WTC11 (cell line): Measurements from ENCODE around the gene PROX2. TPM values are rescaled to one million over a fixed set of nuclear protein-coding genes. Genes with fewer than 3 reads are reported as not detected.

Source experiments
- ATAC-seq: fragments of 200-7000 bp; cut with Tn5 transposase; 2 replicates; pipeline ENCODE4 v1.10.0; 2021; ENCODE audit warnings: mild to moderate bottlenecking, moderate library complexity
- CTCF ChIA-PET: fragments of 300-600 bp; sonication (Branson Sonifier 250); formaldehyde crosslinking; loops from one replicate; lab custom pipeline; 2021; ENCODE audit warnings: antibody characterized with exemption; lab: Charles Lee
- POLR2A ChIA-PET: fragments of 350-600 bp; sonication (Branson Sonifier 250); formaldehyde crosslinking; loops from one replicate; lab custom pipeline; 2021; ENCODE audit warnings: antibody characterized with exemption; lab: Charles Lee
- DNase-seq: peaks from one replicate; pipeline ENCODE4 v3.0.0; 2021; ENCODE audit warnings: low spot score
- H3K27ac Mint-ChIP-seq: 2 replicates; pipeline ENCODE4 v1.8.0; 2021; ENCODE audit warnings: mixed read lengths
- H3K27me3 Mint-ChIP-seq: 2 replicates; pipeline ENCODE4 v1.8.0; 2021; ENCODE audit warnings: low read depth, mild to moderate bottlenecking, moderate library complexity, mixed read lengths
- H3K36me3 Mint-ChIP-seq: 2 replicates; pipeline ENCODE4 v1.8.0; 2021; ENCODE audit warnings: mixed read lengths
- H3K4me1 Mint-ChIP-seq: 2 replicates; pipeline ENCODE4 v1.8.0; 2022; ENCODE audit warnings: mixed read lengths
- H3K4me3 Mint-ChIP-seq: 2 replicates; pipeline ENCODE4 v1.8.0; 2021; ENCODE audit warnings: mild to moderate bottlenecking, moderate library complexity, mixed read lengths
- H3K9me3 Mint-ChIP-seq: 2 replicates; pipeline ENCODE4 v1.8.0; 2021; ENCODE audit warnings: mixed read lengths
- CBFB ChIP-seq: sonication (generic); formaldehyde crosslinking; IDR thresholded peaks from 2 replicates; pipeline ENCODE4 v1.8.1; 2022; ENCODE audit warnings: mild to moderate bottlenecking, low read depth, missing genetic modification reagents
- CREM ChIP-seq: sonication (generic); formaldehyde crosslinking; IDR thresholded peaks from 2 replicates; pipeline ENCODE4 v1.8.1; 2022; ENCODE audit warnings: mild to moderate bottlenecking, missing genetic modification reagents, moderate library complexity
- FOXJ3 ChIP-seq: sonication (generic); formaldehyde crosslinking; IDR thresholded peaks from 2 replicates; pipeline ENCODE4 v1.9.0; 2021; ENCODE audit warnings: missing genetic modification reagents, mild to moderate bottlenecking, borderline replicate concordance
- FOXP1 ChIP-seq: sonication (generic); formaldehyde crosslinking; IDR thresholded peaks from 2 replicates; pipeline ENCODE4 v1.8.0; 2022; ENCODE audit warnings: missing genetic modification reagents, mild to moderate bottlenecking, moderate library complexity, borderline replicate concordance
- GTF2I ChIP-seq: fragments of 250-450 bp; sonication (Bioruptor Pico); conservative IDR thresholded peaks from 2 replicates; pipeline ENCODE4 v1.4.0; 2021; ENCODE audit warnings: mild to moderate bottlenecking
- HMGA2 ChIP-seq: fragments of 250-450 bp; sonication (Bioruptor Pico); IDR thresholded peaks from 2 replicates; pipeline ENCODE4 v1.4.0; 2021; ENCODE audit warnings: mild to moderate bottlenecking, moderate library complexity
- JAZF1 ChIP-seq: fragments of 250-450 bp; sonication (Bioruptor Pico); IDR thresholded peaks from 2 replicates; pipeline ENCODE4 v1.9.0; 2021; ENCODE audit warnings: moderate library complexity, mild to moderate bottlenecking, inconsistent platforms
- JUN ChIP-seq: sonication (generic); formaldehyde crosslinking; IDR thresholded peaks from 2 replicates; pipeline ENCODE4 v1.8.0; 2023; ENCODE audit warnings: mild to moderate bottlenecking, missing genetic modification reagents
- KAT7 ChIP-seq: sonication (generic); formaldehyde crosslinking; IDR thresholded peaks from 2 replicates; pipeline ENCODE4 v1.8.1; 2023; ENCODE audit warnings: missing genetic modification reagents, mild to moderate bottlenecking, borderline replicate concordance
- MXD4 ChIP-seq: fragments of 250-450 bp; sonication (Bioruptor Pico); IDR thresholded peaks from 2 replicates; pipeline ENCODE4 v1.8.0; 2021; ENCODE audit warnings: mild to moderate bottlenecking, moderate library complexity, borderline replicate concordance
- NR2C2 ChIP-seq: sonication (generic); formaldehyde crosslinking; IDR thresholded peaks from 2 replicates; pipeline ENCODE4 v1.8.0; 2022; ENCODE audit warnings: mild to moderate bottlenecking, missing genetic modification reagents
- RELA ChIP-seq: sonication (generic); formaldehyde crosslinking; IDR thresholded peaks from 2 replicates; pipeline ENCODE4 v1.8.1; 2022; ENCODE audit warnings: missing genetic modification reagents, mild to moderate bottlenecking, borderline replicate concordance
- TEAD4 ChIP-seq: sonication (generic); formaldehyde crosslinking; IDR thresholded peaks from 2 replicates; pipeline ENCODE4 v1.8.0; 2022; ENCODE audit warnings: mild to moderate bottlenecking, missing genetic modification reagents
- ZNF138 ChIP-seq: sonication (generic); formaldehyde crosslinking; conservative IDR thresholded peaks from 2 replicates; pipeline ENCODE4 v1.8.1; 2022; ENCODE audit warnings: mild to moderate bottlenecking, moderate library complexity, missing genetic modification reagents
- ZNF317 ChIP-seq: sonication (generic); formaldehyde crosslinking; IDR thresholded peaks from 2 replicates; pipeline ENCODE4 v1.8.1; 2023; ENCODE audit warnings: low read depth, mild to moderate bottlenecking, moderate library complexity, missing genetic modification reagents, borderline replicate concordance
- ZNF416 ChIP-seq: fragments of 250-450 bp; sonication (Bioruptor Pico); IDR thresholded peaks from 2 replicates; pipeline ENCODE4 v1.9.0; 2021; ENCODE audit warnings: mild to moderate bottlenecking, inconsistent platforms
- ZNF671 ChIP-seq: fragments of 250-450 bp; sonication (Bioruptor Pico); IDR thresholded peaks from 2 replicates; pipeline ENCODE4 v1.8.0; 2021; ENCODE audit warnings: mild to moderate bottlenecking
- total RNA-seq: library from RNA; stranded (reverse); gene quantifications from 3 replicates; pipeline ENCODE4 v1.2.3, GENCODE V29; 2021
- TF ChIP-seq, protein P1 (sequence below): sonication (generic); formaldehyde crosslinking; IDR thresholded peaks from 2 replicates; pipeline ENCODE4 v1.8.1; 2023; ENCODE audit warnings: mild to moderate bottlenecking, missing genetic modification reagents, moderate library complexity
- TF ChIP-seq, protein P2 (sequence below): sonication (generic); formaldehyde crosslinking; IDR thresholded peaks from 2 replicates; pipeline ENCODE4 v1.8.0; 2022; ENCODE audit warnings: mild to moderate bottlenecking, missing genetic modification reagents
- TF ChIP-seq, protein P3 (sequence below): fragments of 250-450 bp; sonication (Bioruptor Pico); IDR thresholded peaks from 2 replicates; pipeline ENCODE4 v1.9.0; 2021; ENCODE audit warnings: moderate library complexity, mild to moderate bottlenecking, inconsistent platforms, borderline replicate concordance
- TF ChIP-seq, protein P4 (sequence below): sonication (generic); formaldehyde crosslinking; IDR thresholded peaks from 2 replicates; pipeline ENCODE4 v1.8.1; 2023; ENCODE audit warnings: mild to moderate bottlenecking, moderate library complexity, missing genetic modification reagents
- TF ChIP-seq, protein P5 (sequence below): sonication (generic); formaldehyde crosslinking; IDR thresholded peaks from 2 replicates; pipeline ENCODE4 v1.8.0; 2023; ENCODE audit warnings: mild to moderate bottlenecking, missing genetic modification reagents
- TF ChIP-seq, protein P6 (sequence below): fragments of 250-450 bp; sonication (Bioruptor Pico); IDR thresholded peaks from 2 replicates; pipeline ENCODE4 v1.9.0; 2021; ENCODE audit warnings: mild to moderate bottlenecking

Gene PROX2
- total RNA-seq, 1 experiment from 2014 or later, result 0.04 TPM

DNA sequence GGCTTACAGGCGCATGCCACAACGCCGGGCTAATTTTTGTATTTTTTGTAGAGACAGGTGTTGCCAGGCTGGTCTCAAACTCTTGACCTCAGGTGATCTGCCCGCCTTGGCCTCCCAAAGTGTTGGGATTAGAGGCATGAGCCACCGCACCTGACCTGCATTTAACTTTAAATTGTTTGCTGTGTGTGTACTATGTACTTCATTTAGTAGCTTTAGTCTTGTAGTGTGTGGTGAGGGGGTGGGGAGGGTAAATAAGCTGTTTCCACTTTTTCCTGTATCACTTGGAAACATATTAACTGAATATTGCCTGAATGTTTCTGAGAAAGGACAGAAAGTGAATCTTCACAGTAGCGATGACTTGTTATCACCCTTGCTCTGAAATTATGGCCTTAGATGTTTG is 14.3 kb upstream of the PROX2 start (continued):
- TF ChIP-seq, protein P1, sequence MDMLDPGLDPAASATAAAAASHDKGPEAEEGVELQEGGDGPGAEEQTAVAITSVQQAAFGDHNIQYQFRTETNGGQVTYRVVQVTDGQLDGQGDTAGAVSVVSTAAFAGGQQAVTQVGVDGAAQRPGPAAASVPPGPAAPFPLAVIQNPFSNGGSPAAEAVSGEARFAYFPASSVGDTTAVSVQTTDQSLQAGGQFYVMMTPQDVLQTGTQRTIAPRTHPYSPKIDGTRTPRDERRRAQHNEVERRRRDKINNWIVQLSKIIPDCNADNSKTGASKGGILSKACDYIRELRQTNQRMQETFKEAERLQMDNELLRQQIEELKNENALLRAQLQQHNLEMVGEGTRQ (CRISPR knock-in tag), result no peak
- TF ChIP-seq, protein P2, sequence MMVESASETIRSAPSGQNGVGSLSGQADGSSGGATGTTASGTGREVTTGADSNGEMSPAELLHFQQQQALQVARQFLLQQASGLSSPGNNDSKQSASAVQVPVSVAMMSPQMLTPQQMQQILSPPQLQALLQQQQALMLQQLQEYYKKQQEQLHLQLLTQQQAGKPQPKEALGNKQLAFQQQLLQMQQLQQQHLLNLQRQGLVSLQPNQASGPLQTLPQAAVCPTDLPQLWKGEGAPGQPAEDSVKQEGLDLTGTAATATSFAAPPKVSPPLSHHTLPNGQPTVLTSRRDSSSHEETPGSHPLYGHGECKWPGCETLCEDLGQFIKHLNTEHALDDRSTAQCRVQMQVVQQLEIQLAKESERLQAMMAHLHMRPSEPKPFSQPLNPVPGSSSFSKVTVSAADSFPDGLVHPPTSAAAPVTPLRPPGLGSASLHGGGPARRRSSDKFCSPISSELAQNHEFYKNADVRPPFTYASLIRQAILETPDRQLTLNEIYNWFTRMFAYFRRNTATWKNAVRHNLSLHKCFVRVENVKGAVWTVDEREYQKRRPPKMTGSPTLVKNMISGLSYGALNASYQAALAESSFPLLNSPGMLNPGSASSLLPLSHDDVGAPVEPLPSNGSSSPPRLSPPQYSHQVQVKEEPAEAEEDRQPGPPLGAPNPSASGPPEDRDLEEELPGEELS, result no peak
- TF ChIP-seq, protein P3, sequence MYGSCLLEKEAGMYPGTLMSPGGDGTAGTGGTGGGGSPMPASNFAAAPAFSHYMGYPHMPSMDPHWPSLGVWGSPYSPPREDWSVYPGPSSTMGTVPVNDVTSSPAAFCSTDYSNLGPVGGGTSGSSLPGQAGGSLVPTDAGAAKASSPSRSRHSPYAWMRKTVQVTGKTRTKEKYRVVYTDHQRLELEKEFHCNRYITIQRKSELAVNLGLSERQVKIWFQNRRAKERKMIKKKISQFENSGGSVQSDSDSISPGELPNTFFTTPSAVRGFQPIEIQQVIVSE (CRISPR knock-in tag), result no peak
- TF ChIP-seq, protein P4, sequence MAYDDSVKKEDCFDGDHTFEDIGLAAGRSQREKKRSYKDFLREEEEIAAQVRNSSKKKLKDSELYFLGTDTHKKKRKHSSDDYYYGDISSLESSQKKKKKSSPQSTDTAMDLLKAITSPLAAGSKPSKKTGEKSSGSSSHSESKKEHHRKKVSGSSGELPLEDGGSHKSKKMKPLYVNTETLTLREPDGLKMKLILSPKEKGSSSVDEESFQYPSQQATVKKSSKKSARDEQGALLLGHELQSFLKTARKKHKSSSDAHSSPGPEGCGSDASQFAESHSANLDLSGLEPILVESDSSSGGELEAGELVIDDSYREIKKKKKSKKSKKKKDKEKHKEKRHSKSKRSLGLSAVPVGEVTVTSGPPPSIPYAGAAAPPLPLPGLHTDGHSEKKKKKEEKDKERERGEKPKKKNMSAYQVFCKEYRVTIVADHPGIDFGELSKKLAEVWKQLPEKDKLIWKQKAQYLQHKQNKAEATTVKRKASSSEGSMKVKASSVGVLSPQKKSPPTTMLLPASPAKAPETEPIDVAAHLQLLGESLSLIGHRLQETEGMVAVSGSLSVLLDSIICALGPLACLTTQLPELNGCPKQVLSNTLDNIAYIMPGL (CRISPR knock-in tag), result no peak
- TF ChIP-seq KAT7 (CRISPR knock-in tag) (no peak), GTF2I (CRISPR knock-in tag) (no peak)

DNA sequence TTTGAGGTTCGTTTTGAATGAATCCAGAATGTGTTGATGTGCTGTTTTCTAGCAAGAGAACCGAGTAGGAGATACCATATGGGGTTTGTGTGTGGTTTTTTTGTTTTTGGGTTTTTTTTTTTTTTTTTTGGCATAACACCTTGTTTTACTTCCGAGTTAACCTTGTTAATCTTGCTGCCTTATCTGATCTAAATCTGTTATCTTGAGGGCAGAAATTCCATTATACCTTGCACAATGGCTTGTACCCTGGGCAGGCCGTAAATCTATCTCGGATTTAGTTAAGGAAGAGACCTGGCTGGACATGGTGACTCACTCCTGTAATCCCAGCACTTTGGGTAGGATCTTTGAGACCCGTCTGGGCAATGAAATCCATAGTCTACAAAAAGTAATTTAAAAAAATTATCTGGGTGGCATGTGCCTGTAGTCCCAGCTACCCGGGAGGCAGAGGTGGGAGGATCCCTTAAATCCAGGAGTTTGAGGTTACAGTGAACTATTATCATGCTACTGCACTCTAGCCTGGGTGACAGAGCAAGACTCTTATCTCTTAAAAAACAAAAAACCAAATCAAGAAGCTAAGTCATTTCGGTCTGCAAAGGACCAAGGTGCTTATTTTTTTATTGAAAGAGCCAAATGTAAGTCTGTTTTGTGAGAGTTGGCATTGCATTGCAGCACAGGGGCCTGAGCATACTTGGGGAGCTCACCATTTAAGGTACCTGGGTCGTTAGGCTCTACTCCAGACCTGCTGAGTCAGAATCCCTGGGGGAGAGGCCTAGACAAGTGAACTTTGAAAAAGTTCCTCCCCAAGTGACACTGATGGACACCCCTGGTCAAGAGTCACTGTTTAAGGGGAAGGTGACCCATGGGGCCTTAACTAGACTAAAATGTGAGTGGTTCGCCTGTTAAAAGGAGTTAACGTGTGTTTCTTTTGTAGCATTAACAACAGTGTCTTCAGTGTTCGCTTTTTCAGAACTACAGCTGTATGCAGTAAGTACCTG is 12.5 kb upstream of the PROX2 start:
- DNase-seq, result no peak
- TF ChIP-seq, protein P5, sequence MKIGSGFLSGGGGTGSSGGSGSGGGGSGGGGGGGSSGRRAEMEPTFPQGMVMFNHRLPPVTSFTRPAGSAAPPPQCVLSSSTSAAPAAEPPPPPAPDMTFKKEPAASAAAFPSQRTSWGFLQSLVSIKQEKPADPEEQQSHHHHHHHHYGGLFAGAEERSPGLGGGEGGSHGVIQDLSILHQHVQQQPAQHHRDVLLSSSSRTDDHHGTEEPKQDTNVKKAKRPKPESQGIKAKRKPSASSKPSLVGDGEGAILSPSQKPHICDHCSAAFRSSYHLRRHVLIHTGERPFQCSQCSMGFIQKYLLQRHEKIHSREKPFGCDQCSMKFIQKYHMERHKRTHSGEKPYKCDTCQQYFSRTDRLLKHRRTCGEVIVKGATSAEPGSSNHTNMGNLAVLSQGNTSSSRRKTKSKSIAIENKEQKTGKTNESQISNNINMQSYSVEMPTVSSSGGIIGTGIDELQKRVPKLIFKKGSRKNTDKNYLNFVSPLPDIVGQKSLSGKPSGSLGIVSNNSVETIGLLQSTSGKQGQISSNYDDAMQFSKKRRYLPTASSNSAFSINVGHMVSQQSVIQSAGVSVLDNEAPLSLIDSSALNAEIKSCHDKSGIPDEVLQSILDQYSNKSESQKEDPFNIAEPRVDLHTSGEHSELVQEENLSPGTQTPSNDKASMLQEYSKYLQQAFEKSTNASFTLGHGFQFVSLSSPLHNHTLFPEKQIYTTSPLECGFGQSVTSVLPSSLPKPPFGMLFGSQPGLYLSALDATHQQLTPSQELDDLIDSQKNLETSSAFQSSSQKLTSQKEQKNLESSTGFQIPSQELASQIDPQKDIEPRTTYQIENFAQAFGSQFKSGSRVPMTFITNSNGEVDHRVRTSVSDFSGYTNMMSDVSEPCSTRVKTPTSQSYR (CRISPR knock-in tag), result no peak
- TF ChIP-seq MXD4, result no peak
- no peak for TF ChIP-seq ZNF138
- no peak for TF ChIP-seq CREM (CRISPR knock-in tag)
- TF ChIP-seq CBFB, result no peak
- TF ChIP-seq RELA (CRISPR knock-in tag), result no peak
- TF ChIP-seq FOXP1 (CRISPR knock-in tag), result no peak
- no peak for TF ChIP-seq NR2C2
- TF ChIP-seq ZNF317 (CRISPR knock-in tag), result no peak
- TF ChIP-seq, protein P6, sequence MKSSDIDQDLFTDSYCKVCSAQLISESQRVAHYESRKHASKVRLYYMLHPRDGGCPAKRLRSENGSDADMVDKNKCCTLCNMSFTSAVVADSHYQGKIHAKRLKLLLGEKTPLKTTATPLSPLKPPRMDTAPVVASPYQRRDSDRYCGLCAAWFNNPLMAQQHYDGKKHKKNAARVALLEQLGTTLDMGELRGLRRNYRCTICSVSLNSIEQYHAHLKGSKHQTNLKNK (CRISPR knock-in tag), result no peak
- no peak for TF ChIP-seq TEAD4 (CRISPR knock-in tag)
- no peak for TF ChIP-seq ZNF671 (CRISPR knock-in tag)
- TF ChIP-seq HMGA2 (CRISPR knock-in tag), result no peak
- no peak for TF ChIP-seq FOXJ3 (CRISPR knock-in tag)
- no peak for TF ChIP-seq JAZF1 (CRISPR knock-in tag)
- TF ChIP-seq ZNF416, result no peak
- TF ChIP-seq JUN (CRISPR knock-in tag), result no peak
- Mint-ChIP-seq H3K27ac (peak overlapping the region; percentile 96), H3K4me3 (no peak overlapping the region), H3K36me3 (peaks cover 44% of the 10 kb centered on the region), H3K27me3 (no peaks in the 10 kb centered on the region), H3K4me1 (peaks cover 49% of the 10 kb centered on the region), H3K9me3 (no peaks in the 10 kb centered on the region)
- CTCF ChIA-PET, result interaction anchor here (2.3 to 2.9 kb wide), 2 partner anchors 18 to 27 kb away, joined by 12 to 14 read pairs; no protein-coding TSS in a partner anchor
- ATAC-seq, result no peak
- POLR2A ChIA-PET, result interaction anchor here (0.6 kb wide), 1 partner anchor 9 kb away, joined by 4 read pairs; no protein-coding TSS in a partner anchor
